K562 (cell line): ENCODE measurements around the gene DNAAF8. TPM values are rescaled to one million over a fixed set of nuclear protein-coding genes. Genes with fewer than 3 reads are reported as not detected.

Source experiments
- ATAC-seq: fragments of 200-7000 bp; cut with Tn5 transposase; 3 replicates; pipeline ENCODE4 v1.9.1; 2020; ENCODE audit warnings: moderate library complexity
- BruUV-seq: library from RNA; stranded (reverse); fragments of 400-500 nt; replicated peaks from 2 replicates; lab custom pipeline; 2021; lab: Mats Ljungman, UMichigan
- CTCF ChIA-PET: fragments of 300-600 bp; formaldehyde crosslinking; extraction: SDS; loops from one replicate; lab custom pipeline; 2021; ENCODE audit warnings: low intra/inter-chr PET ratio; lab: Yijun Ruan, JAX
- POLR2A ChIA-PET: fragments of 300-600, 350-650 bp; sonication (Branson Sonifier 250); formaldehyde crosslinking; extraction: SDS; loops from one replicate; lab custom pipeline; 2021; ENCODE audit warnings: antibody characterized with exemption, inconsistent platforms; lab: Yijun Ruan, JAX
- DNase-seq, 4 experiments: peaks; one replicate each; pipeline versions ENCODE4 v3.0.0 to v3.0.0-alpha.2; 2011 to 2018; ENCODE audit warnings: low spot score in 3 of 4, mixed read lengths in 3 of 4; ENCODE audit errors: extremely low read depth in 1 of 4
- FAIRE-seq: peaks from 2 replicates; lab custom pipeline; 2011; peaks lifted over from hg19 to GRCh38; lab: Jason Lieb, UNC
- H2AFZ ChIP-seq: 2 replicates; pipeline ENCODE4 v1.6.0; 2011; ENCODE audit warnings: low read depth, low read length, control low read depth, inconsistent platforms
- H3K27ac ChIP-seq: fragments of 200-600 bp; 3 replicates; pipeline ENCODE4 v1.8.0; 2011; ENCODE audit warnings: low read depth, mild to moderate bottlenecking, control low read depth, inconsistent platforms, low read length, moderate library complexity, mixed read lengths; ENCODE audit errors: extremely low read depth
- H3K27me3 ChIP-seq, 2 experiments: fragments of 300-600 bp in 1 of 2; 2 replicates in 1 of 2; 3 replicates in 1 of 2; pipeline versions ENCODE4 v1.6.0 to v1.8.0; 2011; ENCODE audit warnings: inconsistent platforms in 2 of 2, low read length in 2 of 2, mild to moderate bottlenecking in 1 of 2, mixed read lengths in 1 of 2, moderate library complexity in 1 of 2; ENCODE audit not compliant: control insufficient read depth in 2 of 2, insufficient read depth in 2 of 2
- H3K36me3 ChIP-seq: fragments of 300-600 bp; 3 replicates; pipeline ENCODE4 v1.8.0; 2011; ENCODE audit warnings: mild to moderate bottlenecking, low read length, inconsistent platforms; ENCODE audit not compliant: control insufficient read depth, insufficient read depth
- H3K4me1 ChIP-seq, 2 experiments: fragments of 200-600 bp in 1 of 2; replicated peaks in 1 of 2; 2 replicates in 1 of 2; 3 replicates in 1 of 2; pipeline versions ENCODE4 v1.5.1 to v1.8.0; 2011; ENCODE audit warnings: inconsistent platforms in 2 of 2, low read length in 2 of 2, mild to moderate bottlenecking in 1 of 2, mixed read lengths in 1 of 2, moderate library complexity in 1 of 2; ENCODE audit not compliant: control insufficient read depth in 2 of 2, insufficient read depth in 2 of 2
- H3K4me2 ChIP-seq: 2 replicates; pipeline ENCODE4 v1.6.1; 2011; ENCODE audit warnings: low read length, control low read depth, inconsistent platforms, mixed read lengths; ENCODE audit not compliant: insufficient read depth
- H3K4me3 ChIP-seq: fragments of 200-600 bp; sonication (generic), shearing (Covaris generic); 2 replicates; pipeline ENCODE4 v1.5.1; 2016; ENCODE audit warnings: control low read depth, inconsistent platforms
- H3K79me2 ChIP-seq: fragments of 200-600 bp; 3 replicates; pipeline ENCODE4 v1.8.0; 2011; ENCODE audit warnings: low read length, inconsistent platforms; ENCODE audit not compliant: control insufficient read depth, insufficient read depth
- H3K9ac ChIP-seq, 2 experiments: 2 replicates each; pipeline versions ENCODE4 v1.6.0 to v1.6.1; 2011; ENCODE audit warnings: low read depth in 2 of 2, low read length in 2 of 2, control low read depth in 1 of 2, inconsistent platforms in 1 of 2, mild to moderate bottlenecking in 1 of 2, mixed read lengths in 1 of 2; ENCODE audit not compliant: insufficient read depth in 1 of 2
- H3K9me1 ChIP-seq: one replicate; pipeline ENCODE4 v1.6.0; 2011; ENCODE audit warnings: inconsistent platforms, mild to moderate bottlenecking, low read length, moderate library complexity; ENCODE audit not compliant: control insufficient read depth, insufficient read depth
- H3K9me3 ChIP-seq: replicated peaks from 2 replicates; pipeline ENCODE4 v1.5.1; 2011; ENCODE audit warnings: low read depth, low read length, inconsistent platforms; ENCODE audit not compliant: control insufficient read depth, insufficient read depth
- H4K20me1 ChIP-seq: replicated peaks from 2 replicates; pipeline ENCODE4 v1.6.1; 2011; ENCODE audit warnings: low read length, inconsistent platforms, mixed read lengths; ENCODE audit not compliant: control insufficient read depth, insufficient read depth
- ATF1 ChIP-seq, 2 experiments: fragments of 450-650 bp in 1 of 2; IDR thresholded peaks; 2 replicates each; pipeline ENCODE4 v1.6.1; 2016; ENCODE audit warnings: missing compliant biosample characterization in 1 of 2, missing genetic modification characterization in 1 of 2
- GTF2E2 ChIP-seq: fragments of 200-800 bp; sonication (Bioruptor generic); IDR thresholded peaks from 2 replicates; pipeline ENCODE4 v1.6.1; 2016; ENCODE audit warnings: missing genetic modification characterization, missing compliant biosample characterization
- HNRNPH1 ChIP-seq: fragments of 200-400 bp; formaldehyde crosslinking; optimal IDR thresholded peaks from 2 replicates; pipeline ENCODE3; 2017; ENCODE audit warnings: low read depth, mild to moderate bottlenecking, low read length, moderate library complexity
- KDM5B ChIP-seq: fragments of 200-600 bp; sonication (generic); IDR thresholded peaks from 2 replicates; pipeline ENCODE4 v1.6.1; 2012; ENCODE audit warnings: low read depth, mild to moderate bottlenecking, moderate library complexity, low read length, control low read depth, inconsistent platforms; ENCODE audit not compliant: insufficient replicate concordance
- LARP7 ChIP-seq: fragments of 450-650 bp; IDR thresholded peaks from 2 replicates; pipeline ENCODE4 v1.6.1; 2016
- LCOR ChIP-seq: sonication (generic); formaldehyde crosslinking; IDR thresholded peaks from 2 replicates; pipeline ENCODE4 v1.8.0; 2022; ENCODE audit warnings: mild to moderate bottlenecking, missing genetic modification reagents
- MCM2 ChIP-seq: fragments of 450-650 bp; IDR thresholded peaks from 2 replicates; pipeline ENCODE4 v1.6.1; 2017; ENCODE audit warnings: low read depth, mild to moderate bottlenecking
- MTA3 ChIP-seq: fragments of 450-650 bp; formaldehyde crosslinking; IDR thresholded peaks from 2 replicates; pipeline ENCODE4 v1.6.1; 2017; ENCODE audit warnings: mild to moderate bottlenecking, borderline replicate concordance
- POLR3G ChIP-seq: IDR thresholded peaks from 2 replicates; pipeline ENCODE4 v1.6.1; 2011; ENCODE audit not compliant: insufficient read length, insufficient replicate concordance; ENCODE audit errors: extremely low read depth
- SMARCB1 ChIP-seq: IDR thresholded peaks from 2 replicates; pipeline ENCODE4 v1.6.1; 2011; ENCODE audit warnings: improper control_type of control experiment, low read depth; ENCODE audit not compliant: insufficient read length
- SPI1 ChIP-seq: IDR thresholded peaks from 2 replicates; pipeline ENCODE4 v1.6.1; 2011; ENCODE audit warnings: low read depth, low read length, control low read depth, borderline replicate concordance
- TGIF2 ChIP-seq: sonication (generic); formaldehyde crosslinking; IDR thresholded peaks from 2 replicates; pipeline ENCODE4 v1.8.1; 2022; ENCODE audit warnings: mild to moderate bottlenecking, missing genetic modification reagents, moderate library complexity
- ZNF695 ChIP-seq: fragments of 450-650 bp; formaldehyde crosslinking; IDR thresholded peaks from 2 replicates; pipeline ENCODE4 v1.4.0; 2020; ENCODE audit warnings: mild to moderate bottlenecking, moderate library complexity
- ZNF75A ChIP-seq: fragments of 450-650 bp; formaldehyde crosslinking; IDR thresholded peaks from 2 replicates; pipeline ENCODE4 v1.4.0; 2020; ENCODE audit warnings: mild to moderate bottlenecking
- whole genome bisulfite sequencing: fragments of 100-300 bp; shearing (Covaris generic); methylation state at CpG from one replicate; pipeline ENCODE4 v1.1.6; 2016; ENCODE audit warnings: low coverage, mixed read lengths; ENCODE audit not compliant: insufficient coverage; ENCODE audit errors: missing lambda C conversion rate; 5-methylcytosine and 5-hydroxymethylcytosine counted together
- in situ Hi-C: fragments of 300-500 bp; cut with MboI; formaldehyde crosslinking; loops from 4 replicates; pipeline ENCODE4 v1.15.0; 2018; ENCODE audit warnings: inconsistent platforms, mixed read lengths
- intact Hi-C: fragments of 100-400 bp; cut with micrococcal nuclease; formaldehyde crosslinking; loops from 2 replicates; pipeline ENCODE4 v1.14.2; 2022
- polyA plus RNA-seq, 8 experiments: library from polyadenylated mRNA; depleted of rRNA in 4 of 8; stranded (reverse) in 5 of 8; unstranded in 3 of 8; fragments of >200 nt; fragmentation: Nextera tagmentation in 2 of 8; fragmentation: Illumina TruSeq in 1 of 8; extraction: Ambion mirVana in 2 of 8; extraction: Trizol in 1 of 8; gene quantifications; 2 replicates each; pipeline versions ENCODE4 v1.2.1 to v1.2.3, GENCODE V29; 2011 to 2014; ENCODE audit warnings: inconsistent platforms in 1 of 8, missing spikeins in 1 of 8
- total RNA-seq, 7 experiments: library from RNA; depleted of rRNA in 6 of 7; stranded (reverse); fragments of >200 nt in 6 of 7; fragmentation: Illumina TruSeq in 2 of 7; extraction: Trizol in 2 of 7; gene quantifications; 2 replicates each; pipeline versions ENCODE4 v1.2.1 to v1.2.3, GENCODE V29; 2011 to 2021; ENCODE audit warnings: low replicate concordance in 1 of 7
- TF ChIP-seq, protein P1 (sequence below): sonication (generic); formaldehyde crosslinking; IDR thresholded peaks from 2 replicates; pipeline ENCODE4 v1.8.0; 2022; ENCODE audit warnings: mild to moderate bottlenecking, missing genetic modification reagents
- TF ChIP-seq, protein P2 (sequence below), 2 experiments: fragments of 450-650 bp; IDR thresholded peaks; 2 replicates each; pipeline ENCODE4 v1.6.1; 2018; ENCODE audit warnings: mild to moderate bottlenecking in 2 of 2, low read depth in 1 of 2; ENCODE audit not compliant: partially characterized antibody in 2 of 2
- TF ChIP-seq, protein P3 (sequence below): fragments of 450-650 bp; IDR thresholded peaks from 2 replicates; pipeline ENCODE4 v1.6.1; 2016; ENCODE audit warnings: antibody characterized with exemption

Gene DNAAF8
- total and polyA plus RNA-seq, 9 of the 15 experiments (the other 6 are each of a cell fraction or from before 2014, with no cell fraction given), result 0.04 to 0.12 (median 0.10) TPM; not detected in 6

DNA sequence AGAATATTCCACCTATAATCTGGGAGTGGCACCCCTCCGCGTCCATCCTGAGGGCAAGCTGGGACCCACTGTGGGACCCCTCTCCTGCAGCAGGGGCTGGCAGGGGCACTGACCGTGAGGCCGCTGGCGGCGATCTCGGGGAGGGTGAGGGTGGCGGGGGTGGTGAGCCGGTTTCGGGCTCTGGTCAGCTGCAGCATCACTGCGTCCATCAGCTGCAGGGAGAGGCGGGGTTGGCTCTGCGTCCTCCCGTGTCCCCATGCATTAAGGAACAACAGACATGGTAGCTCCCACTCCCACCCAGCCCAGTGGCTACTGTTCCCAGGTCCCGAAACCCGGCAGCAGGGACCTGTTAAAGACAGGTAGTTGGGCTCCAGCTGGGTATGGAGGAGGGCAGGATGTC lies 64.1 kb downstream of the DNAAF8 start:
- peaks cover 6% of the 10 kb centered on the region; the same call in 2 of the 3 replicates for H3K79me2 ChIP-seq
- no peaks in the 10 kb centered on the region for H4K20me1 ChIP-seq
- no peaks in the 10 kb centered on the region for H3K27me3 ChIP-seq
- H3K9ac ChIP-seq, result no peak overlapping the region
- FAIRE-seq (no peak), DNase-seq (no peak), ATAC-seq (no peak)
- intact Hi-C loops (no loop called here), in situ Hi-C loops (no loop called here)
- no peaks in the 10 kb centered on the region for H3K9me3 ChIP-seq
- H3K36me3 ChIP-seq, result peaks cover 13% of the 10 kb centered on the region; the same call in 1 of the 3 replicates
- H3K4me1 ChIP-seq, result peaks cover 15 to 59% of the 10 kb centered on the region in 2 experiments
- no peak overlapping the region for H3K4me3 ChIP-seq
- ChIA-PET CTCF (no interaction called here), POLR2A (interaction anchor here (0.8 kb wide), 1 partner anchor 30 kb away, joined by 3 read pairs; no protein-coding TSS in a partner anchor)
- no peak overlapping the region for H2AFZ ChIP-seq
- 77% methylated on average over 12 of the region's 16 CpGs for WGBS
- no TSS peak for BruUV-seq
- no peak overlapping the region for H3K4me2 ChIP-seq
- H3K27ac ChIP-seq, result no peak overlapping the region
- H3K9me1 ChIP-seq, result no peaks in the 10 kb centered on the region
- no peak for TF ChIP-seq GTF2E2 (tag)
- TF ChIP-seq, protein P1, sequence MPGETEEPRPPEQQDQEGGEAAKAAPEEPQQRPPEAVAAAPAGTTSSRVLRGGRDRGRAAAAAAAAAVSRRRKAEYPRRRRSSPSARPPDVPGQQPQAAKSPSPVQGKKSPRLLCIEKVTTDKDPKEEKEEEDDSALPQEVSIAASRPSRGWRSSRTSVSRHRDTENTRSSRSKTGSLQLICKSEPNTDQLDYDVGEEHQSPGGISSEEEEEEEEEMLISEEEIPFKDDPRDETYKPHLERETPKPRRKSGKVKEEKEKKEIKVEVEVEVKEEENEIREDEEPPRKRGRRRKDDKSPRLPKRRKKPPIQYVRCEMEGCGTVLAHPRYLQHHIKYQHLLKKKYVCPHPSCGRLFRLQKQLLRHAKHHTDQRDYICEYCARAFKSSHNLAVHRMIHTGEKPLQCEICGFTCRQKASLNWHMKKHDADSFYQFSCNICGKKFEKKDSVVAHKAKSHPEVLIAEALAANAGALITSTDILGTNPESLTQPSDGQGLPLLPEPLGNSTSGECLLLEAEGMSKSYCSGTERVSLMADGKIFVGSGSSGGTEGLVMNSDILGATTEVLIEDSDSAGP (CRISPR knock-in tag), result no peak
- no peak for TF ChIP-seq ATF1 (CRISPR knock-in tag; IDR thresholded peaks at IDR 0.05)
- TF ChIP-seq ATF1 (tag; IDR thresholded peaks at IDR 0.05), result no peak
- no peak for TF ChIP-seq ZNF695 (CRISPR knock-in tag)
- no peak for TF ChIP-seq POLR3G
- TF ChIP-seq SMARCB1, result no peak
- no peak for TF ChIP-seq HNRNPH1
- no peak for TF ChIP-seq TGIF2
- TF ChIP-seq, protein P2, sequence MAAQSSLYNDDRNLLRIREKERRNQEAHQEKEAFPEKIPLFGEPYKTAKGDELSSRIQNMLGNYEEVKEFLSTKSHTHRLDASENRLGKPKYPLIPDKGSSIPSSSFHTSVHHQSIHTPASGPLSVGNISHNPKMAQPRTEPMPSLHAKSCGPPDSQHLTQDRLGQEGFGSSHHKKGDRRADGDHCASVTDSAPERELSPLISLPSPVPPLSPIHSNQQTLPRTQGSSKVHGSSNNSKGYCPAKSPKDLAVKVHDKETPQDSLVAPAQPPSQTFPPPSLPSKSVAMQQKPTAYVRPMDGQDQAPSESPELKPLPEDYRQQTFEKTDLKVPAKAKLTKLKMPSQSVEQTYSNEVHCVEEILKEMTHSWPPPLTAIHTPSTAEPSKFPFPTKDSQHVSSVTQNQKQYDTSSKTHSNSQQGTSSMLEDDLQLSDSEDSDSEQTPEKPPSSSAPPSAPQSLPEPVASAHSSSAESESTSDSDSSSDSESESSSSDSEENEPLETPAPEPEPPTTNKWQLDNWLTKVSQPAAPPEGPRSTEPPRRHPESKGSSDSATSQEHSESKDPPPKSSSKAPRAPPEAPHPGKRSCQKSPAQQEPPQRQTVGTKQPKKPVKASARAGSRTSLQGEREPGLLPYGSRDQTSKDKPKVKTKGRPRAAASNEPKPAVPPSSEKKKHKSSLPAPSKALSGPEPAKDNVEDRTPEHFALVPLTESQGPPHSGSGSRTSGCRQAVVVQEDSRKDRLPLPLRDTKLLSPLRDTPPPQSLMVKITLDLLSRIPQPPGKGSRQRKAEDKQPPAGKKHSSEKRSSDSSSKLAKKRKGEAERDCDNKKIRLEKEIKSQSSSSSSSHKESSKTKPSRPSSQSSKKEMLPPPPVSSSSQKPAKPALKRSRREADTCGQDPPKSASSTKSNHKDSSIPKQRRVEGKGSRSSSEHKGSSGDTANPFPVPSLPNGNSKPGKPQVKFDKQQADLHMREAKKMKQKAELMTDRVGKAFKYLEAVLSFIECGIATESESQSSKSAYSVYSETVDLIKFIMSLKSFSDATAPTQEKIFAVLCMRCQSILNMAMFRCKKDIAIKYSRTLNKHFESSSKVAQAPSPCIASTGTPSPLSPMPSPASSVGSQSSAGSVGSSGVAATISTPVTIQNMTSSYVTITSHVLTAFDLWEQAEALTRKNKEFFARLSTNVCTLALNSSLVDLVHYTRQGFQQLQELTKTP (IDR thresholded peaks at IDR 0.05; ENCODE audit: low read depth in 1 of 2, partially characterized antibody in 2 of 2), result no peak
- TF ChIP-seq, protein P3, sequence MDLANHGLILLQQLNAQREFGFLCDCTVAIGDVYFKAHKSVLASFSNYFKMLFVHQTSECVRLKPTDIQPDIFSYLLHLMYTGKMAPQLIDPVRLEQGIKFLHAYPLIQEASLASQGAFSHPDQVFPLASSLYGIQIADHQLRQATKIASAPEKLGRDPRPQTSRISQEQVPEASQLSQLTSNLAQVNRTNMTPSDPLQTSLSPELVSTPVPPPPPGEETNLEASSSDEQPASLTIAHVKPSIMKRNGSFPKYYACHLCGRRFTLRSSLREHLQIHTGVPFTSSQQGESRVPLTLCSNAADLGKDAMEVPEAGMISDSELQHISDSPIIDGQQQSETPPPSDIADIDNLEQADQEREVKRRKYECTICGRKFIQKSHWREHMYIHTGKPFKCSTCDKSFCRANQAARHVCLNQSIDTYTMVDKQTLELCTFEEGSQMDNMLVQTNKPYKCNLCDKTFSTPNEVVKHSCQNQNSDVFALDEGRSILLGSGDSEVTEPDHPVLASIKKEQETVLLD, result no peak
- TF ChIP-seq MTA3, result no peak
- TF ChIP-seq MCM2, result no peak
- no peak for TF ChIP-seq ZNF75A
- TF ChIP-seq SPI1, result no peak
- no peak for TF ChIP-seq LCOR
- no peak for TF ChIP-seq KDM5B
- no peak for TF ChIP-seq LARP7
